ENCODE data around the gene TBC1D3H.
"Not testable (repeated sequence)": the region's sequence is repeated elsewhere in the genome, so short reads cannot be mapped to it uniquely, and the experiment has no call there.

TBC1D3H gene

DNA sequence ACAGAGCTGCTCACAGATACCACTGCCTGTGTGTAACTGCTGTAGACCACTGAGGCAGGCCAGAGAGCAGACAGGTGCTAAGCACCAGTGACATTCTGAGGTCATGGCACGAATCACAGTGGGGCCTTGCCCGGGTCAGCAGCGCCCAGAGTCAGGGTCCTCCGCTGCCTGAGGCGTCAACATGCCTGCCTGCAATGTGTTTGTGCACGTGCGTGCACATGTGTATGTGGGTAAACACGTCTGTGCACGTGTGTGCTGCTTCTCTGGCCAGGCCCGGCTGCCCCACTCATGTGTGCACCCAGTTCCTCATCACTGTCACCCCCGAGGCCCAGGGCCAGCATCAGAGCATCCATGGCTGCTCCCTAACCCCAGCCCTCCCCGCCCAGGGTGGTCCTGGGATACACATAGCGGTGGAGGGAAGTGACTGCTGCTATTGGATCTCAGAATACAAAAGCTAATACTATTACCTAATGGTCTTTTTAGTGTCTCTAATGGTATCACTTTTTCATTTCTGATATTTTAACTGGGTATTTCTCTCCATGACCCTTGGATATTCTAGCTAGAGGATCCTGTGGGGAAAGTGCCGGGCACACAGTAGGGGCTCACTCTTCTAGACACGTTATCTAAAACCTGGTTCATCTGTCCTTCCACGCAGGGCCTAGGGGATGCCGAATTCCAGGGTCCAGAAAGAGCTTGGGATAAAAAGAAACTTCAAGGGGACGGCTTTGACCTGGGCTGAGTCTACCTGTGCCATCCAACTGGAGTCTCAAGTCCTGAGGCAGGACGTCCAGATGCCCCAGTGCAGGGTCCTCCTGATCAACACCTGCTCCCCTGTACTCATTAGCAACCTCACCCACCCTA is at the start of gene TBC1D3H:
Gene TBC1D3H, minus strand, starts transcription at position 51 of the 861 bp plus-strand sequence. CDS start 1,540 bp downstream, outside the sequence.
- DNase-seq: not testable (repeated sequence)

DNA sequence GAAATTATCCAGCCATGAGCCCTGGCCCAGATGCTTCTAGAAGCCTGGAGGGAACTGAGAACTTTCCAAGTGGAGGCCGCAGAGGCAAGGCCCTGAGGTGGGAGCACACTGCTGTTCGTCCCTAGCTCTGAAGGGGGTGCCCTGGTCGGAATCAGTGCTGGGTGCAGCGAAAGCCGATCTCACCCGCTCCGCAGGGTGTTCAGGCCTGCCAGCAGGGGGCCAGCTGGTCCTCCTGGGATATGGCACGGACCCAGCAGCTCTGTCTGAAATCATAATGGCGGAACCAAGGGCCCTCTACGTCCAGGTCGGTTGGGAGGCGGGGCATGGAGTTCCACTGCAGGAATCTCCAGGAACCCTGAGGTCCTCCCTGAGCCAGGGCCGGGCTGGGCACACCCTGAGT is 40.7 kb upstream of the TBC1D3H start:
- DNase-seq: not testable (repeated sequence)

DNA sequence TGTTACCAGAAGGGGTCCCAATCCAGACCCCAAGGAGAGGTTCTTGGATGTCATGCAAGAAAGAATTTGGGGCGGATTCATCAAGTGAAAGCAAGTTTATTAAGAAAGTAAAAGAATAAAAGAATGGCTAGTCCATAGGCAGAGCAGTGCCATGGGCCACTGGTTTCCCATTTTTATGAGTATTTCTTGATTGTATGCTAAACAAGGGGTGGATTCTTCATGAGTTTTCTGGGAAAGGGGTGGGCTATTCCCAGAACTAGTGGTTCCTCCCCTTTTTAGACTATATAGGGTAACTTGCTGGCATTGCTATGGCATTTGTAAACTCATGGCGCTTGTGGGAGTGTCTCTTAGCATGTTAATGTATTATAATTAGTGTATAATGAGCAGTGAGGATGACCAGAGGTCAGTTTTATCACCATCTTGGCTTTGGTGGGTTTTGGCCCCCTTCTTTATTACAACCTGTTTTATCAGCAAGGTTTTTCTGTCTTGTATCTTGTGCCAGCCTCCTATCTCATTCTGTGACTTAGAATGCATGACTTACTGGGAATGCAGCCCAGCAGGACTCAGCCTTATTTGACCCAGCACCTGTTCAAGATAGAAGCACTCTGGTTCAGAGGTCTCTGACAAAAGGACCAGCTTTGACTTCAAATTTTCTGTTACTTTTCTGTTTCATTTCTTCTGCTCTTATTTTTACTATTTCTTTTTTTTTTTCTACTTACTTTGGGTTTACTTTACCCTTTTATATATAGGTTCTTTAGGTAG is 27.1 kb upstream of the TBC1D3H start:
- DNase-seq: not testable (repeated sequence)

DNA sequence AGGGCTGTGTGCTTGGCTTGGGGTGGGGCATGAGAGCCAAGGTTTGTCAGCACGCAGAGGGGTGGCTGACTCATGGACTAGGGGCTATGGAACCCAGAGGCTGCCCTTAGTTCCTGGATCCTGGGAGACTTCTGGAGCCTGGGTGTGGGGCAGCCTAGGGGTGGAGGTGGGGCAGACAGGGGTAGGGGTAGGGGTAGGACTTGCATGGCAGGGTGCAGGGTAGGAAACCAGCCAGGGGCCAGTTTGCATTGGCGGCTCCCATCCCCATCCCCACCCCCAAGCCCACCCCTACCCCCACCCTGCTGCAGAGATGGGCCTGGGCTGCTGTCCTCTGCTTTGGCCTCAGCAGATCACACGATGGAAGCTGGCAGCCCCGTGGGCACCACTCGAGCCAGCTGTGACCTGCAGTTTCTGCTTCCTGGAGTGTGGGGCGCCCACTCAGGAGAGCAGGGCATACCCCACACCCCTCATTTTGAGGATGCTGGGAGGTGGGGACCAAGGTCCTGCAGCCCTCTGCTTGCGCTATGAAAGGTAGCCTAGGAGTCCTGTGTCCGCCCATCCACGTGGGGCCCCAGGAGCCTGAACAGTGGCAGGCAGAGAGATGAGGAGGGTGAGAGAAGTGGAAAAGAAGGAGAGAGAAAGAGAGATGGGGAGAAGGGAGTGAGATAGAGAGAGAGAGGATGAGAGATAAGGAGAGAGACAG is 2.9 kb upstream of the TBC1D3H start:
- not testable (repeated sequence) for DNase-seq

DNA sequence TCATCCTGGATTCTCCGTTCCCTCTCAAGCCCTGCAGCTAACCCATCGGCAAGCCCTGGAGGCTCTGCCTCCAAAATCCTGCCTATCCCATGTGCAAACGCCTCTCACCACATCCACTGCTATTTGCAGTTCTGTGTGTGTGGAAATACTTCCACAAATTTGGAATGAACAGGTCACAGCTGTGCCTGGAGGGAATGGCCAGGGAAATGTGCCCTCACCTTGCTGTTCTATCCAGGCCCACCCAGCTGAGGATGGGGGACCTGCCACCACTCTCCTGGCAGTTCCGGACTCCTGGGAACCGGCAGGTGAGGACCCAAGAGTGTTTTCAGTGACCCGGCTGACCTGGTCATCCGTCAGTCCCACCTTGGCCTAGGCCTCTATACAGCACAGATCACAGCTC is 12.3 kb downstream of the TBC1D3H start:
- DNase-seq: not testable (repeated sequence)

DNA sequence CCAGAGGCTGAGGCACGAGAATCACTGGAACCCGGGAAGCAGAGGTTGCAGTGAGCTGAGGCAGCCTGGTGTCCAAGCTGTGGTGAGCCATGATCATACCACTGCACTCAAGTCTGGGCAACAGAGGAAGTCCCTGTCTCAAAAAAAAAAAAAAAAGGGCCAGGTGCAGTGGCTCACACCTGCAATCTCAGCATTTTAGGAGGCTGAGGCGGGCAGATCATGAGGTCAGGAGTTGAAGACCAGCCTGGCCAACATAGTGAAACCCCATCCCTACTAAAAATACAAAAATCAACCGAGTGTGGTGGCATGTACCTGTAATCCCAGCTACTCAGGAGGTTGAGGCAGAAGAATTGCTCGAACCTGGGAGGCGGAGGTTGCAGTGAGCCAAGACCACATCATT is 25.7 kb downstream of the TBC1D3H start:
- not testable (repeated sequence) for DNase-seq

Measured in NCI-H2171 (cell line).